HG03066 (cell line): ENCODE measurements around the gene NENF.
A peak's percentile ranks its signal among the peaks of the same experiment; 100 is the strongest.
"Not testable (repeated sequence)": the region's sequence is repeated elsewhere in the genome, so short reads cannot be mapped to it uniquely, and the experiment has no call there.

ENCODE experiments used
- ATAC-seq: cut with Tn5 transposase; IDR thresholded peaks from one replicate; pipeline ENCODE4 v1.9.1; 2021; ENCODE audit warnings: low read depth; ENCODE audit not compliant: unreplicated experiment

Gene NENF

GRCh38 chr1:212457740-212458338, 25.1 kb downstream of the NENF start:
- ATAC-seq, result no peak

DNA sequence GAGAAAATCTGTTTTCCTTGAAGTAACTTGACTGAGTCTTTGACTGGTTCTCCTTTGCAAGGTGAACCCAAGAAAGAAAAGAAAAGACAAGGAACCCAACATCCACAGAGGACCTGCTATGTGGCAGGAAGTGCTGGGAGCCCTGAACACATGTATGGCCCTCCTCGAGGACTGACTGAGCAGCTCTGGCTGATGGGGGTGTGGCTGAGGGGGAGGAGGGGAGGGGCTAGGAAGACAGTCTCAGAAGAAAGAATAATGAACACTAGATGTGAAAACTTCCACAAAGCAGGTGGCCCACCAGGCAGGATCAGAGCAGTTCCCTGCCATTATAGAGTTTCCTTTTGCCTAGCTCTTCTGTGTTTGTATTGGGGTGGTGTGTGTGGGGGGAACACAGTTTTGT, 26.1 kb downstream of the NENF start:
- no peak for ATAC-seq

- ATAC-seq, result no peak
These were observed 26.9 kb downstream of the NENF start for GRCh38 chr1:212459656-212460055.

GRCh38 chr1:212460376-212460775, 27.7 kb downstream of the NENF start:
- no peak for ATAC-seq

GRCh38 chr1:212461916-212462660, 29.4 kb downstream of the NENF start:
- no peak for ATAC-seq

DNA sequence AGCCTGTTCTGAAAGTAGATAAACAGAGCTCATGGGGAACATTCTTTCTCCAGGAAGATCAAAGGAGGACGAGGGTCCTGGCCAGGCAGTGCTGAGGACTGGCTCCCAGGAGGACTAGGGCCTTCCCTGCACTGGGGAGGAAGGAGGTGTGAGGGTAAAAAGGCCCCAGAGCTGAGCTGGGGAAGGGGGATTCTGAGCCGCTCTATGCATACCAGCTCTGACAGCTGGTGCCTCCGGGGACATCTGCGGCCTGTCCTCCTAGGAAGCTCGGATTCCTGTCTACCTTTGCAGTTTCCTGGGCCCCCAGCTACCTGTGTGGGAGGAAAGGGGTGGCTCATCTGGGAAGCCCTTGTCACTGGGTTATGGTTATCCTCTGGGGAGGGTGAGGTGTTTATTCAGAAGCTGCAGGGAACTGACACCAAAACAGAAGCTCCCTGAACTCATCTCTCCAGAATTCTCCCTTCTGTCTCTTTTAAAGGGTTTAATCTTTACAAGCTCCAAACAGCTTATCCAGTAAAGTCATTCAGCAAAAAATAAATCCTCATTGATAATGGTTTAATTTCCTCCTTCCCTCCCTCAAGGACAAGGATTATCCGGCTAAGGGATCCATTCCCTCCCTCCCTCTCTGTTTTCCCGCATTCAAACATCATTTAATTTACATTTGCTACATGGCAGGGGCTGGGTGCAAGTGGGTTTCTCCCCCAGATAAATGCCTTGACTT, 31.0 kb downstream of the NENF start:
- no peak for ATAC-seq

- no peak for ATAC-seq
These were observed 32.6 kb downstream of the NENF start for GRCh38 chr1:212465311-212465710.

GRCh38 chr1:212466437-212466836, 33.7 kb downstream of the NENF start:
- ATAC-seq, result no peak

GRCh38 chr1:212466898-212467650, 34.4 kb downstream of the NENF start:
- no peak for ATAC-seq

DNA sequence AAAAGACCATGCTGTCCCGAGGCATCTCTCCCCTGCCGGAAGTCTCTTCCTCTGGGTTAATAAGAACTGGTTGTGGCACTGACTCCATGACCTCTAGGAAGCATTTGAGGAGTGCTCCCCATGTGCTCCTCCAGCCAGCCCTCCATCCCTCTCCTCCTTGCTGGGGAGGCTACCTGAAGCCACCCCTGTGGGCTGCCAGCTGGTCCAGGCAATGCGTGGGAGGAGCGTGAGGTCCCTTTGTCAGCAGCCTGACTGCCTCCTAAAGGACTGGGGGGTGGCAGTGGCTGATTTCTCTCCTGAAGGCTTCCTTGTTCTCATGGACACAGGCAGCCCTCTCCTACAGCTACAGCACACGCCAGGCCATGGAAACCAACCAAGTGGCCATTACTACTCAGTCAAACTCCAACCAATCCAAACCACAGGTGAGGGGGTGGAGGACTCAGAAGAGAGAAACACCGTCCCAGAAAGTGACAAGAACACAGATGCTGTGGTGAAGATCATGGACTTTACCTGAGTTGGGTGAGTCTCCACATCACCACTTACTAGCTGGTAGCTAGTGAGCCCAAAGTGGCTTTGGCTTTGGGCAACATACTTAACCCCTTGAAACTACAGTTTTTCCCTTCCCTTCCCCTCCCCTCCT, 35.2 kb downstream of the NENF start:
- no peak for ATAC-seq

DNA sequence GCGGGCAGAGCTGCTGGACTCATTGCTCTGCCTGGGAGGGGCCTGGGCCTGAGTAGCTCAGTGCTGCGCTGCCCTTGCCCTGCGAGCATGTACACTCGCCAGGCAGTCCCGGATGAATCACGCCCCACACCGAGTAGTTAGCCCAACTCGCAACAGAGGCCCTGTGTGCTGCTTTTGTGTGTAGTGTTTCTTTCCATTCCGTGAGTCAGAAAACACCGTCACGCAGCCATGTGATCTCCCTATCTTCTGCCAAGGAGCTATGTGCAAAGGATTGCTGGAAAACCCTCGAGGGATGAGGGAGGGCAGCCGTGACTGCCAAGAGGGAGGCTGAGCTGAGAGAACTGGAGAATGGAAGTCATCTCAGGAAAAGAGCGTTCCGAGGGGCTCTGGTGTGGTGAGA, 37.3 kb downstream of the NENF start:
- no peak for ATAC-seq

- no peak for ATAC-seq
These were observed 38.6 kb downstream of the NENF start for GRCh38 chr1:212471286-212471685.

GRCh38 chr1:212471891-212472675, 39.4 kb downstream of the NENF start:
- ATAC-seq, result no peak

GRCh38 chr1:212473729-212474128, 41.0 kb downstream of the NENF start:
- ATAC-seq, result no peak

DNA sequence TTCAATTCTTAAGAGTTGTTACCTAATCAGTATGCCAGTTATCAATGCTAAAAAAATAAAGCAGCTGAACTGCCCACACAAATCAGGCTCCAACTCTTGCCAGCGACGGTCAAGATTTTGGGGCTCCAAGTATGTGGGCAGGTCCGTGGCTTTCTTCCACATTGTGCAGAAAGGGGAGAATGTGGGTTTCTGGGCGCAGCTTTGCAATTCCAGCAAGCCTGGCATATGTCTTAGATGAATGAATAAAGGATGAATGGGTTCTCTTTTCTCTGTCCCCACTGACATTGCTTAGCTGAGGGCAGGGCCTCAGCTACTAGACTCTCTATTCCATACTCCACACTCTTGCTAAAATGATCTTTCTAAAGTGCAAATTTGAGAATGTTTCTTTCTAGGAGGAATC, 42.4 kb downstream of the NENF start:
- no peak for ATAC-seq

DNA sequence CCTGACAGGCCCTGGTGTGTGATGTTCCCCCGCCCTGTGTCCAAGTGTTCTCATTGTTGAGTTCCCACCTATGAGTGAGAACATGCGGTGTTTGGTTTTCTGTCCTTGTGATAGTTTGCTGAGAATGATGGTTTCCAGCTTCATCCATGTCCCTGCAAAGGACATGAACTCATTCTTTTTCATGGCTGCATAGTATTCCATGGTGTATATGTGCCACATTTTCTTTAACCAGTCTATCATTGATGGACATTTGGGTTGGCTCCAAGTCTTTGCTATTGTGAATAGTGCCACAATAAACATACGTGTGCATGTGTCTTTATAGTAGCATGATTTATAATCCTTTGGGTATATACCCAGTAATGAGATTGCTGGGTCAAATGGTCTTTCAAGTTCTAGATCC, 43.1 kb downstream of the NENF start:
- not testable (repeated sequence) for ATAC-seq

GRCh38 chr1:212477014-212477679, 44.4 kb downstream of the NENF start:
- peak; percentile 92 for ATAC-seq

DNA sequence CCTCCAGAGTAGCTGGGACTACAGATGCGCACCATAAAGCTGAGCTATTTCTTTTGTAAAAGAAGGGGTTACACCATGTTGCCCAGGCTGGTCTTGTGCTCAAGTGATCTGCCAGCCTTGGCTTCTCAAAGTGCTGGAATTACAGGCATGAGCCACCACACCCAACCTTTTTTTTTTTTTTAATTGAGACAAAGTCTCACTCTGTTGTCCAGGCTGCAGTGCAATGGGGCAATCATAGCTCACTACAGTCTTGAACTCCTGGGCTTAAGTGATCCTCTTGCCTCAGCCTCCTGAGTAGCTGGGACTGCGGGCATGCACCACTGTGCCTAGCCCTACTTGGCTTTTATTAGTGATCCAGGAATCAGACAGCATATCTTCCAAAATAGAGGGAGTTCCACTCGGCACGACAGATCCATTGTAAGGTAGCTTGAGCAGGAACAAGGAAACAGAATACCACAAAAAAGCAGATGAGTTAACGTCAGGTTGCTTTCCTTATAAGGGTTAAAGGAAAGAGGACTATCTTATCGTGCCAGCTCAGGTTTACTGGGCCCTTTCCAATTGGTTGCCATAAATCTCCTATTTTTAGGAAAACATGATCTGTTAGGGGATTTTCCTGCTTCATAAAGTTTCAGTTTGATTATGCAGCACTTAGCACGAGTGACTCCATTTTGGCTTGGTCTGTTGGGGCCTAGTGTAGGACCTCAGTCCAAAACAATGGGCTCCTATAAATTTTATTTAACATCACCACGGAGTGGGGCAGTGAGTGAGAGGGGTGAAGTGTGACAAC, 45.2 kb downstream of the NENF start:
- ATAC-seq, result no peak
